C4-2B (cell line): ENCODE data around the gene DLG2.

Source experiments
- CTCF ChIP-seq: fragments of 450-650 bp; conservative IDR thresholded peaks from 2 replicates; pipeline ENCODE4 v1.5.1; 2017; ENCODE audit warnings: mild to moderate bottlenecking
- ZFX ChIP-seq: fragments of 450-650 bp; IDR thresholded peaks from 2 replicates; pipeline ENCODE4 v1.6.1; 2017

DNA sequence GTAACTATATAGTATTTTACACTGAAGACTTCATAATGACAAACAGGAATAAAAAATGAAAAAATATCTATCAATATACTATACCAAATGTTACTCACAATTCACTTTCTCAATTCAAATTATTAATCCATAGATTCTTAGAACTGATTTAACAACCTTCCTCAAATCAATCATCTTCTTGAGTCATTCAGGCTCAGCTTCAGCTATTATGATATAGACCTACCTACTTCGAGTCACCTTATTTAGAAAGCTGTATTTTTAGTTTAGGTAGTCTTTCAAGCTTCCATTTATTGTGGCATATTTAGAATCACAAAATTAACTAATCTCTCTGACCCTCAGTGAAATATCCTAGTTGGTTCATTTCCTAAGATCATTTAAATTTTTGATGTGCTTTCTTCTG, 29.6 kb upstream of the DLG2 start:
- TF ChIP-seq CTCF, result no peak
- no peak for TF ChIP-seq ZFX
